ENCODE results near the gene EPHB1. TPM values are rescaled to one million over a fixed set of nuclear protein-coding genes. Genes with fewer than 3 reads are reported as not detected.
"Not testable (repeated sequence)": the region's sequence is repeated elsewhere in the genome, so short reads cannot be mapped to it uniquely, and the experiment has no call there.

EPHB1 gene
- total RNA-seq, 1 donor from 2014 or later, result 16.3 TPM

GRCh38 chr3:134970895-134971294, 175.8 kb downstream of the EPHB1 start:
- no peaks in the 10 kb centered on the region for H3K36me3 Mint-ChIP-seq (ENCODE audit: unreplicated experiment)
- DNase-seq, result no peak
- H3K9me3 Mint-ChIP-seq (ENCODE audit: unreplicated experiment), result no peaks in the 10 kb centered on the region
- H3K4me3 Mint-ChIP-seq (ENCODE audit: unreplicated experiment), result no peak overlapping the region
- H3K27me3 Mint-ChIP-seq (ENCODE audit: unreplicated experiment), result peaks cover 6% of the 10 kb centered on the region
- H3K27ac Mint-ChIP-seq (ENCODE audit: unreplicated experiment), result no peak overlapping the region
- peaks cover under 1% of the 10 kb centered on the region for H3K4me1 Mint-ChIP-seq (ENCODE audit: low read depth, unreplicated experiment)
- no peak for TF ChIP-seq CTCF (IDR thresholded peaks at IDR 0.05; ENCODE audit: partially characterized antibody, unreplicated experiment)

GRCh38 chr3:134971306-134971705, 176.2 kb downstream of the EPHB1 start:
- Mint-ChIP-seq H3K4me3 (ENCODE audit: unreplicated experiment) (no peak overlapping the region), H3K4me1 (ENCODE audit: low read depth, unreplicated experiment) (no peaks in the 10 kb centered on the region), H3K27ac (ENCODE audit: unreplicated experiment) (no peak overlapping the region), H3K36me3 (ENCODE audit: unreplicated experiment) (no peaks in the 10 kb centered on the region), H3K9me3 (ENCODE audit: unreplicated experiment) (no peaks in the 10 kb centered on the region), H3K27me3 (ENCODE audit: unreplicated experiment) (peaks cover 8% of the 10 kb centered on the region)
- no peak for DNase-seq
- no peak for TF ChIP-seq CTCF (IDR thresholded peaks at IDR 0.05; ENCODE audit: partially characterized antibody, unreplicated experiment)

- not testable (repeated sequence) for H3K4me3 Mint-ChIP-seq (ENCODE audit: unreplicated experiment); H3K27ac Mint-ChIP-seq (ENCODE audit: unreplicated experiment); H3K36me3 Mint-ChIP-seq (ENCODE audit: unreplicated experiment)
These were observed 176.8 kb downstream of the EPHB1 start for GRCh38 chr3:134971907-134972306.

GRCh38 chr3:134972836-134973455, 177.9 kb downstream of the EPHB1 start:
- H3K9me3 Mint-ChIP-seq (ENCODE audit: unreplicated experiment), result peaks cover 1% of the 10 kb centered on the region
- no peak overlapping the region for H3K4me3 Mint-ChIP-seq (ENCODE audit: unreplicated experiment)
- H3K36me3 Mint-ChIP-seq (ENCODE audit: unreplicated experiment), result peaks cover 5% of the 10 kb centered on the region
- H3K27ac Mint-ChIP-seq (ENCODE audit: unreplicated experiment), result no peak overlapping the region
- no peaks in the 10 kb centered on the region for H3K4me1 Mint-ChIP-seq (ENCODE audit: low read depth, unreplicated experiment)
- DNase-seq, result no peak
- TF ChIP-seq CTCF (IDR thresholded peaks at IDR 0.05; ENCODE audit: partially characterized antibody, unreplicated experiment), result no peak
- peaks cover 8% of the 10 kb centered on the region for H3K27me3 Mint-ChIP-seq (ENCODE audit: unreplicated experiment)

More at GRCh38 chr3:134971907-134972306, 176.8 kb downstream of the EPHB1 start:
- H3K4me1 Mint-ChIP-seq (ENCODE audit: low read depth, unreplicated experiment); H3K9me3 Mint-ChIP-seq (ENCODE audit: unreplicated experiment); H3K27me3 Mint-ChIP-seq (ENCODE audit: unreplicated experiment); DNase-seq: not testable (repeated sequence)

- Mint-ChIP-seq H3K36me3 (ENCODE audit: unreplicated experiment) (peaks cover 5% of the 10 kb centered on the region), H3K27me3 (ENCODE audit: unreplicated experiment) (peaks cover 6% of the 10 kb centered on the region), H3K27ac (ENCODE audit: unreplicated experiment) (no peak overlapping the region), H3K4me3 (ENCODE audit: unreplicated experiment) (no peak overlapping the region), H3K9me3 (ENCODE audit: unreplicated experiment) (peaks cover 1% of the 10 kb centered on the region), H3K4me1 (ENCODE audit: low read depth, unreplicated experiment) (no peaks in the 10 kb centered on the region)
- no peak for DNase-seq
- no peak for TF ChIP-seq CTCF (IDR thresholded peaks at IDR 0.05; ENCODE audit: partially characterized antibody, unreplicated experiment)
These were observed 179.6 kb downstream of the EPHB1 start for GRCh38 chr3:134974624-134975023.

Data from glutamatergic neuron (in vitro differentiated cells).